Tibial artery (tissue), 4 donors: ENCODE results near the gene EPC1.

Experiments used
- DNase-seq, 2 donors: peaks; one replicate each; pipeline ENCODE4 v3.0.0-alpha.2; 2019
- H3K27ac ChIP-seq, 2 donors: fragments of 200-600 bp; sonication (generic) in 1 of 2; 1 replicate in 1 of 2; 2 replicates in 1 of 2; pipeline ENCODE4 v1.5.1; 2018 to 2019; ENCODE audit warnings: mild to moderate bottlenecking in 1 of 2
- H3K27me3 ChIP-seq, 2 donors: fragments of 200-600 bp; sonication (generic) in 1 of 2; one replicate each; pipeline versions ENCODE4 v1.5.1 to v1.6.0; 2016 to 2019
- H3K36me3 ChIP-seq, 3 donors: fragments of 200-600 bp; sonication (generic) in 2 of 3; one replicate each; pipeline ENCODE4 v1.5.1; 2016 to 2019; ENCODE audit warnings: mild to moderate bottlenecking in 2 of 3
- H3K4me1 ChIP-seq, 4 donors: fragments of 200-600 bp; sonication (generic) in 2 of 4; 1 replicate in 3 of 4; 2 replicates in 1 of 4; pipeline ENCODE4 v1.5.1; 2016 to 2019
- H3K4me3 ChIP-seq, 2 donors: fragments of 200-600 bp; sonication (generic) in 1 of 2; 1 replicate in 1 of 2; 2 replicates in 1 of 2; pipeline ENCODE4 v1.5.1; 2018 to 2019; ENCODE audit warnings: mild to moderate bottlenecking in 2 of 2
- H3K9me3 ChIP-seq, 3 donors: fragments of 200-600 bp; sonication (generic) in 1 of 3; one replicate each; pipeline ENCODE4 v1.5.1; 2016 to 2019
- CTCF ChIP-seq, 2 experiments: fragments of 200-600 bp in 1 of 2; fragments of 450-650 bp in 1 of 2; IDR thresholded peaks; one replicate each; pipeline ENCODE4 v1.5.1; 2017 to 2019; ENCODE audit warnings: antibody characterized with exemption in 2 of 2, mild to moderate bottlenecking in 1 of 2, moderate library complexity in 1 of 2
- intact Hi-C: fragments of 100-400 bp; cut with DNase I; formaldehyde crosslinking; loops from one replicate; pipeline ENCODE4 v1.15.0; 2023; ENCODE audit warnings: low total_unique reads

Gene EPC1

GRCh38 chr10:32338262-32338661 is 8.7 kb downstream of the EPC1 start:
- no peak for TF ChIP-seq CTCF (IDR thresholded peaks at IDR 0.05)
- DNase-seq, result no peak
- Histone ChIP-seq H3K27ac (no peak overlapping the region), H3K4me3 (no peak overlapping the region), H3K27me3 (no peaks in the 10 kb centered on the region), H3K9me3 (no peaks in the 10 kb centered on the region), H3K36me3 (no peaks in the 10 kb centered on the region), H3K4me1 (peaks cover 6 to 100% (median 57%) of the 10 kb centered on the region in 4 donors)
- intact Hi-C loops, result no loop called here

GRCh38 chr10:32337350-32337749 is 9.6 kb downstream of the EPC1 start:
- Histone ChIP-seq H3K9me3 (no peaks in the 10 kb centered on the region), H3K36me3 (no peaks in the 10 kb centered on the region), H3K27ac (no peak overlapping the region), H3K4me3 (no peak overlapping the region), H3K27me3 (no peaks in the 10 kb centered on the region), H3K4me1 (peaks cover 6 to 100% (median 60%) of the 10 kb centered on the region in 4 donors)
- no peak for TF ChIP-seq CTCF (IDR thresholded peaks at IDR 0.05)
- DNase-seq, result no peak
- intact Hi-C loops, result no loop called here

DNA sequence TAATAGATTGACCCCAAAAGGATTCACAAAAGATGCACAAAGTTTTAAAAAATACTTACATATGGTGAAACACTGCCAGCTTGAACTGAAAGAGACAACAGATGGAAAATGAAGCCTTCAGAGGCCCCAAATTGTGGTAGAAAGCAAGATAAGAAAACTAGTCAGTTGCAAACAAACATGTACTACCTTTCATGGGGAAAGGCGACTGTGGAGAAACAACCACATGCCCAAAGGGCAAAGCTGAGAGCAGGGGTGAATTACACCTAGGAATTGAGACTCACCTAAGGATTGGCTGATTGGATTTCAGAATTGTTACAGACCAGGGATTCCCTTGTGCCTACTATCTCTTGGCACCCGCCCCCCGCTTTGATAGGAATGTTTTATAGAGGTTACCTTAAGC is 13.1 kb downstream of the EPC1 start:
- no peaks in the 10 kb centered on the region for H3K36me3 ChIP-seq
- no peaks in the 10 kb centered on the region for H3K9me3 ChIP-seq
- peaks cover 6 to 99% (median 66%) of the 10 kb centered on the region in 4 donors for H3K4me1 ChIP-seq
- H3K27ac ChIP-seq, result no peak overlapping the region
- intact Hi-C loops, result no loop called here
- DNase-seq, result no peak
- no peak for TF ChIP-seq CTCF (IDR thresholded peaks at IDR 0.05)
- no peak overlapping the region for H3K4me3 ChIP-seq
- no peaks in the 10 kb centered on the region for H3K27me3 ChIP-seq

DNA sequence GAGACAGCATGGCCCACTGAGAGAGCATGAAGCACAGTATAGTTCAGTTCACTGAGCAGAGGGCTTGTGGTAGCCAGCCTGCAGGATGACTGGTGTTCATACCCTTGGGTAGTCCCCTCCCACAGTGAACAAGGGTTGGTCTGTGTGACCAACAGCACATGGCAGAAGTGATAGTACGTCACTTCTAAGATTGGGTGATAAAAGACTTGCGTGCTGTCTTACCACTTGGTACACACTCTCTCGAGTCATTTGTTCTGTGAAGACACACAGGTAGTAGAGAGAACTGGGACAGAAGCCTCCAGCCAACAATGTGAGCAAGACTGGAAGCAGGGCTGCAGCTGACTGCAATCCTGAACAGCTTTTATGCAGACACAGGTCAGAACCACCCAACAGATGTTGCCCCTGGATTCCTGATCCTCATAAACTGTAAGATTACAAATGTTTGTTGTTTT is 14.6 kb downstream of the EPC1 start:
- intact Hi-C loops, result no loop called here
- TF ChIP-seq CTCF (IDR thresholded peaks at IDR 0.05), result no peak
- Histone ChIP-seq H3K27me3 (no peaks in the 10 kb centered on the region), H3K4me3 (no peak overlapping the region), H3K27ac (no peak overlapping the region), H3K9me3 (no peaks in the 10 kb centered on the region), H3K4me1 (peaks cover 3 to 99% (median 66%) of the 10 kb centered on the region in 4 donors), H3K36me3 (no peaks in the 10 kb centered on the region)
- DNase-seq, result no peak

DNA sequence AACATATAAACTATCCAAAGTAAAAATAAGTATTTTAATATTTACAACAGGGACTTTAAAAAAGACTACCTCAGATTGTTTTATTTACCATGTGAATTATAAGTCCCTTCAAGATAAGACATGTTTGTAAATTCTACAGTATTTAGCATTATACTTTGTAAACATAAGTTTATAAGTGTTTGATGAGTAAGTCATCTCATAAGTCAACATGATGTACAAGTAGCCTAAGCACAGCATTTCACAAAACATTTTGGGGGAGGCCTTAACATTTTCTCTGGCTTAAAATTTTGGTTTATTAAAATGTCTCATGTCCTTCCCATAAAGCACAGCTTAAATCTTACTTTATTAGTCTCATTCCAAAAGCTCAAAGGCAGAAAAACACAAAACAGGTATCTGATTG is 15.4 kb downstream of the EPC1 start:
- Histone ChIP-seq H3K27ac (no peak overlapping the region), H3K9me3 (no peaks in the 10 kb centered on the region), H3K27me3 (no peaks in the 10 kb centered on the region), H3K4me3 (no peak overlapping the region), H3K4me1 (peaks cover 0 to 99% (median 67%) of the 10 kb centered on the region in 4 donors), H3K36me3 (no peaks in the 10 kb centered on the region)
- no peak for DNase-seq
- intact Hi-C loops, result no loop called here
- no peak for TF ChIP-seq CTCF (IDR thresholded peaks at IDR 0.05)

GRCh38 chr10:32330214-32330613 is 16.7 kb downstream of the EPC1 start:
- no peaks in the 10 kb centered on the region for H3K9me3 ChIP-seq
- no peaks in the 10 kb centered on the region for H3K36me3 ChIP-seq
- DNase-seq, result no peak
- no peak overlapping the region for H3K27ac ChIP-seq
- intact Hi-C loops, result no loop called here
- peaks cover 0 to 99% (median 72%) of the 10 kb centered on the region in 4 donors for H3K4me1 ChIP-seq
- TF ChIP-seq CTCF (IDR thresholded peaks at IDR 0.05), result no peak
- H3K27me3 ChIP-seq, result no peaks in the 10 kb centered on the region
- H3K4me3 ChIP-seq, result no peak overlapping the region
